Fibroblast of the aortic adventitia (primary cell): ENCODE data around the gene TRAF3. TPM values are rescaled to one million over a fixed set of nuclear protein-coding genes. Genes with fewer than 3 reads are reported as not detected.
"Not testable (repeated sequence)": the region's sequence is repeated elsewhere in the genome, so short reads cannot be mapped to it uniquely, and the experiment has no call there.

Source experiments
- DNase-seq: peaks from one replicate; pipeline ENCODE4 v3.0.0-alpha.2; 2010; ENCODE audit warnings: low read depth
- H3K4me3 ChIP-seq: 2 replicates; pipeline ENCODE4 v1.5.1; 2011; ENCODE audit warnings: low read depth, mild to moderate bottlenecking, control low read depth, low read length, moderate library complexity
- total RNA-seq: library from RNA; depleted of rRNA; stranded (reverse); fragments of >200 nt; gene quantifications from 2 replicates; pipeline ENCODE4 v1.2.3, GENCODE V29; 2012; ENCODE audit warnings: low replicate concordance
- TF ChIP-seq, protein P1 (sequence below): IDR thresholded peaks from 2 replicates; pipeline ENCODE4 v1.5.1; 2011; ENCODE audit warnings: mild to moderate bottlenecking, low read length, control low read depth, inconsistent platforms; ENCODE audit not compliant: insufficient read depth

TRAF3 gene
- total RNA-seq, 1 donor = 19.3 TPM

- DNase-seq = no peak
- peak overlapping the region; percentile 37 for H3K4me3 ChIP-seq
- TF ChIP-seq, protein P1, sequence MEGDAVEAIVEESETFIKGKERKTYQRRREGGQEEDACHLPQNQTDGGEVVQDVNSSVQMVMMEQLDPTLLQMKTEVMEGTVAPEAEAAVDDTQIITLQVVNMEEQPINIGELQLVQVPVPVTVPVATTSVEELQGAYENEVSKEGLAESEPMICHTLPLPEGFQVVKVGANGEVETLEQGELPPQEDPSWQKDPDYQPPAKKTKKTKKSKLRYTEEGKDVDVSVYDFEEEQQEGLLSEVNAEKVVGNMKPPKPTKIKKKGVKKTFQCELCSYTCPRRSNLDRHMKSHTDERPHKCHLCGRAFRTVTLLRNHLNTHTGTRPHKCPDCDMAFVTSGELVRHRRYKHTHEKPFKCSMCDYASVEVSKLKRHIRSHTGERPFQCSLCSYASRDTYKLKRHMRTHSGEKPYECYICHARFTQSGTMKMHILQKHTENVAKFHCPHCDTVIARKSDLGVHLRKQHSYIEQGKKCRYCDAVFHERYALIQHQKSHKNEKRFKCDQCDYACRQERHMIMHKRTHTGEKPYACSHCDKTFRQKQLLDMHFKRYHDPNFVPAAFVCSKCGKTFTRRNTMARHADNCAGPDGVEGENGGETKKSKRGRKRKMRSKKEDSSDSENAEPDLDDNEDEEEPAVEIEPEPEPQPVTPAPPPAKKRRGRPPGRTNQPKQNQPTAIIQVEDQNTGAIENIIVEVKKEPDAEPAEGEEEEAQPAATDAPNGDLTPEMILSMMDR = no peak
These were observed 146.1 kb downstream of the TRAF3 start for GRCh38 chr14:102923201-102923924.

- no peak for DNase-seq
- no peak overlapping the region for H3K4me3 ChIP-seq
- TF ChIP-seq, protein P1 = no peak
These were observed 146.8 kb downstream of the TRAF3 start for GRCh38 chr14:102923925-102924486.

DNA sequence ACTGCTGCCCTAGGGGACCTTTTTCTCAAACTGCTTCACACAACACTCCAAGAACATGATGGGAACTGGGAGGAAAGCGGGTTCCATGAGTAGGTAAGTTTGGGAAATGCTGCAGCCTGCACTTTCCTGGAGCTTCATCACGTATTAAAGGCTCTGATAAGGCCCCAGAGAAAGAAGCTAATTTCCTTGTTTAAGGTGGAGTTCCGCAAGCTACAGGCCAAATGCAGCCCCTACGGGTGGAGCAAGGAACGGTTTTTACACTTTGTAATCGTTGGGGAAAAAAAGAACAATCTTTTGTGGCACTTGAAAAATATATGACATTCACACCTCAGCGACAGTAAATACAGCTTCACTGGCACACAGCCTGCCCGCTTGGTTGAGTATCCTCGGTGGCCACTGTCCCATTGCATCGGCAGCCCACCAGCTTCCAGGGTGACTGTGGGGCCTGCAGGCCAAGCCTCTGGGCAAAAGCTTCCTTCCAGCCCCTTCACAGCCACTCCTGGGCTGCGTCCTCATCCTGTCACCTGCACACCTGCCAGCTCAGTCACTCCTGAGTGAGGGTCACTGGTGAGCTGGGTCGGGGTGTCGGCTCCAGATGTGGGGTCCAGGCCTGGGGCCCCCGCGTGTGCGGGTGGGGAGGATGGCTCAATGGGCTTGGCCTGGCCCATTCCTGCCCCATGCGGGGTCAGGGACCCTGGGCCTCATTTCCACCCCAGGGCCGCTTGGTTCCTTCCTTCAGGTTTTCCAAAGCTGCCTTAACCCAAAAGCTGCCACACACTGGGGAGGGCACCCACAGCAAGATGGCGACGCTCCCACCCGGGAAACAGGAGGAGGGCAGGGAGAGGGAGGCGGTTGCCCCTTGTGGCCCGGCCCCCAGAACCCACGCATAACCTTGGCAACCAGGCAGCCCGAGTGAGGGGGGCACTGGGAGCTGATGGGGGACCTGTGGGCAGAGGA, 147.7 kb downstream of the TRAF3 start:
- DNase-seq = peak; percentile 8
- TF ChIP-seq, protein P1 = peak; percentile 38
- H3K4me3 ChIP-seq = no peak overlapping the region

GRCh38 chr14:102925646-102926045, 148.4 kb downstream of the TRAF3 start:
- TF ChIP-seq, protein P1 = no peak
- no peak for DNase-seq

GRCh38 chr14:102926104-102926503, 148.9 kb downstream of the TRAF3 start:
- no peak overlapping the region for H3K4me3 ChIP-seq
- TF ChIP-seq, protein P1 = no peak

More at GRCh38 chr14:102925646-102926045, 148.4 kb downstream of the TRAF3 start:
- no peak overlapping the region for H3K4me3 ChIP-seq

GRCh38 chr14:102926840-102927239, 149.6 kb downstream of the TRAF3 start:
- not testable (repeated sequence) for H3K4me3 ChIP-seq, DNase-seq

More at GRCh38 chr14:102926104-102926503, 148.9 kb downstream of the TRAF3 start:
- no peak for DNase-seq

- no peak overlapping the region for H3K4me3 ChIP-seq
- TF ChIP-seq, protein P1 = no peak
- no peak for DNase-seq
These were observed 150.2 kb downstream of the TRAF3 start for GRCh38 chr14:102927346-102927877.
